Measurements from ENCODE around the gene THAP4. TPM values are rescaled to one million over a fixed set of nuclear protein-coding genes. Genes with fewer than 3 reads are reported as not detected.

THAP4 gene
- total RNA-seq, 2 donors from 2014 or later: 54.6 to 66.1 TPM

- peaks cover 74% of the 10 kb centered on the region for H3K36me3 Mint-ChIP-seq (ENCODE audit: low read depth)
Measured at GRCh38 chr2:241680827-241681599, 44.1 kb upstream of the THAP4 start.

GRCh38 chr2:241680044-241680443 is 43.1 kb upstream of the THAP4 start:
- no peaks in the 10 kb centered on the region for H3K4me1 ChIP-seq (ENCODE audit: control insufficient read depth, insufficient read depth, low read length)
- H3K27me3 ChIP-seq (ENCODE audit: control insufficient read depth, insufficient read depth, low read length, poor library complexity, severe bottlenecking): no peaks in the 10 kb centered on the region
- Mint-ChIP-seq H3K4me3 (no peak overlapping the region), H3K27ac (no peak overlapping the region), H3K27me3 (ENCODE audit: insufficient read depth) (no peaks in the 10 kb centered on the region), H3K4me1 (no peaks in the 10 kb centered on the region), H3K36me3 (ENCODE audit: low read depth) (peaks cover 80% of the 10 kb centered on the region), H3K9me3 (no peaks in the 10 kb centered on the region)
- H3K4me3 ChIP-seq (ENCODE audit: low read length): no peak overlapping the region
- H3K36me3 ChIP-seq (ENCODE audit: control insufficient read depth, insufficient read depth, low read length): peaks cover 68% of the 10 kb centered on the region
- no peak for TF ChIP-seq CTCF (conservative IDR thresholded peaks at IDR 0.05)
- H3K27ac ChIP-seq (ENCODE audit: low read depth, low read length): no peak overlapping the region
- no peaks in the 10 kb centered on the region for H3K9me3 ChIP-seq (ENCODE audit: control insufficient read depth, low read length)
- WGBS, 2 experiments (ENCODE audit: insufficient coverage in 1 of 2, insufficient read length in 1 of 2): 91 to 97% methylated on average over 11 to 12 of the region's 12 CpGs
- no peak for DNase-seq
- H3K9ac ChIP-seq (ENCODE audit: extremely low read depth, low read length, poor library complexity, severe bottlenecking): no peak overlapping the region

More at GRCh38 chr2:241680827-241681599, 44.1 kb upstream of the THAP4 start:
- Mint-ChIP-seq H3K27me3 (ENCODE audit: insufficient read depth) (no peaks in the 10 kb centered on the region), H3K4me3 (no peak overlapping the region), H3K27ac (no peak overlapping the region), H3K9me3 (no peaks in the 10 kb centered on the region), H3K4me1 (no peaks in the 10 kb centered on the region)
- no peaks in the 10 kb centered on the region for H3K27me3 ChIP-seq (ENCODE audit: control insufficient read depth, insufficient read depth, low read length, poor library complexity, severe bottlenecking)
- H3K27ac ChIP-seq (ENCODE audit: low read depth, low read length): no peak overlapping the region
- no peak overlapping the region for H3K9ac ChIP-seq (ENCODE audit: extremely low read depth, low read length, poor library complexity, severe bottlenecking)
- peaks cover 72% of the 10 kb centered on the region for H3K36me3 ChIP-seq (ENCODE audit: control insufficient read depth, insufficient read depth, low read length)
- H3K9me3 ChIP-seq (ENCODE audit: control insufficient read depth, low read length): no peaks in the 10 kb centered on the region
- WGBS, 2 experiments (ENCODE audit: insufficient coverage in 1 of 2, insufficient read length in 1 of 2): 95 to 98% methylated on average over 10 to 14 of the region's 14 CpGs
- H3K4me1 ChIP-seq (ENCODE audit: control insufficient read depth, insufficient read depth, low read length): no peaks in the 10 kb centered on the region
- no peak for TF ChIP-seq CTCF (conservative IDR thresholded peaks at IDR 0.05)
- no peak overlapping the region for H3K4me3 ChIP-seq (ENCODE audit: low read length)
- DNase-seq: no peak

GRCh38 chr2:241678784-241679540 is 42.0 kb upstream of the THAP4 start:
- H3K4me3 Mint-ChIP-seq: no peak overlapping the region

More at GRCh38 chr2:241678784-241679540, 42.0 kb upstream of the THAP4 start:
- Histone ChIP-seq H3K4me3 (ENCODE audit: low read length) (no peak overlapping the region), H3K9ac (ENCODE audit: extremely low read depth, low read length, poor library complexity, severe bottlenecking) (no peak overlapping the region), H3K9me3 (ENCODE audit: control insufficient read depth, low read length) (no peaks in the 10 kb centered on the region), H3K4me1 (ENCODE audit: control insufficient read depth, insufficient read depth, low read length) (no peaks in the 10 kb centered on the region), H3K27ac (ENCODE audit: low read depth, low read length) (no peak overlapping the region), H3K27me3 (ENCODE audit: control insufficient read depth, insufficient read depth, low read length, poor library complexity, severe bottlenecking) (no peaks in the 10 kb centered on the region), H3K36me3 (ENCODE audit: control insufficient read depth, insufficient read depth, low read length) (peaks cover 59% of the 10 kb centered on the region)
- WGBS, 2 experiments (ENCODE audit: insufficient coverage in 1 of 2, insufficient read length in 1 of 2): 90 to 91% methylated on average over 20 to 22 of the region's 22 CpGs
- H3K4me1 Mint-ChIP-seq: no peaks in the 10 kb centered on the region
- H3K27ac Mint-ChIP-seq: no peak overlapping the region
- H3K27me3 Mint-ChIP-seq (ENCODE audit: insufficient read depth): no peaks in the 10 kb centered on the region
- DNase-seq: no peak
- no peak for TF ChIP-seq CTCF (conservative IDR thresholded peaks at IDR 0.05)
- H3K36me3 Mint-ChIP-seq (ENCODE audit: low read depth): peaks cover 73% of the 10 kb centered on the region
- H3K9me3 Mint-ChIP-seq: no peaks in the 10 kb centered on the region

Data from endodermal cell (in vitro differentiated cells).